ENCODE results near the gene ZNF620.

ZNF620 gene

GRCh38 chr3:40566694-40567093 lies 60.9 kb downstream of the ZNF620 start:
- DNase-seq (ENCODE audit: low read depth, low spot score) = no peak
- H3K4me3 ChIP-seq (ENCODE audit: low read length) = no peak overlapping the region
